Caco-2 (cell line): ENCODE measurements around the gene SLC2A11. TPM values are rescaled to one million over a fixed set of nuclear protein-coding genes. Genes with fewer than 3 reads are reported as not detected.

Source experiments
- BruUV-seq: library from RNA; stranded (reverse); fragments of 400-500 nt; replicated peaks from 2 replicates; lab custom pipeline; 2021; lab: Mats Ljungman, UMichigan
- CTCF ChIA-PET: fragments of 300-600 bp; sonication (Branson Sonifier 250); formaldehyde crosslinking; loops from one replicate; lab custom pipeline; 2022; ENCODE audit warnings: antibody characterized with exemption; lab: Charles Lee
- POLR2A ChIA-PET: fragments of 300-600 bp; sonication (Branson Sonifier 250); formaldehyde crosslinking; loops from one replicate; lab custom pipeline; 2022; ENCODE audit warnings: antibody characterized with exemption; lab: Charles Lee
- DNase-seq, 2 experiments: peaks; one replicate each; pipeline versions ENCODE4 v3.0.0 to v3.0.0-alpha.2; 2020 to 2022
- H3K27me3 ChIP-seq: replicated peaks from 2 replicates; pipeline ENCODE4 v1.6.0; 2011; ENCODE audit warnings: low read length; ENCODE audit not compliant: control insufficient read depth, insufficient read depth
- H3K36me3 ChIP-seq: 2 replicates; pipeline ENCODE4 v1.5.1; 2011; ENCODE audit warnings: low read length; ENCODE audit not compliant: control insufficient read depth, insufficient read depth
- H3K4me1 ChIP-seq: fragments of 250-450 bp; sonication (Bioruptor Pico); 2 replicates; pipeline ENCODE4 v1.5.1; 2020; ENCODE audit warnings: mild to moderate bottlenecking
- H3K4me3 ChIP-seq: 2 replicates; pipeline ENCODE4 v1.5.1; 2011; ENCODE audit warnings: low read depth, mild to moderate bottlenecking, control low read depth, low read length
- H3K9me3 ChIP-seq: fragments of 250-450 bp; sonication (Bioruptor Pico); 2 replicates; pipeline ENCODE4 v1.5.1; 2020; ENCODE audit warnings: mild to moderate bottlenecking, moderate library complexity
- H3K27ac Mint-ChIP-seq: one replicate; pipeline ENCODE4 v1.8.0; 2022; ENCODE audit warnings: mixed read lengths; ENCODE audit not compliant: unreplicated experiment
- H3K27me3 Mint-ChIP-seq: one replicate; pipeline ENCODE4 v1.8.0; 2022; ENCODE audit warnings: mixed read lengths; ENCODE audit not compliant: insufficient read depth, unreplicated experiment
- H3K36me3 Mint-ChIP-seq: one replicate; pipeline ENCODE4 v1.8.0; 2022; ENCODE audit warnings: mild to moderate bottlenecking, mixed read lengths; ENCODE audit not compliant: insufficient read depth, unreplicated experiment
- H3K4me1 Mint-ChIP-seq: one replicate; pipeline ENCODE4 v1.8.0; 2022; ENCODE audit warnings: low read depth, mixed read lengths; ENCODE audit not compliant: unreplicated experiment
- H3K4me3 Mint-ChIP-seq: one replicate; pipeline ENCODE4 v1.8.0; 2022; ENCODE audit warnings: mild to moderate bottlenecking, moderate library complexity, mixed read lengths; ENCODE audit not compliant: unreplicated experiment
- H3K9me3 Mint-ChIP-seq: one replicate; pipeline ENCODE4 v1.8.0; 2022; ENCODE audit warnings: mixed read lengths; ENCODE audit not compliant: unreplicated experiment
- CTCF ChIP-seq, 2 experiments: fragments of 200-600 bp in 1 of 2; IDR thresholded peaks; 1 replicate in 1 of 2; 2 replicates in 1 of 2; pipeline versions ENCODE4 v1.5.1 to v1.8.0; 2011 to 2022; ENCODE audit warnings: antibody characterized with exemption in 1 of 2, control low read depth in 1 of 2, inconsistent platforms in 1 of 2, low read depth in 1 of 2, low read length in 1 of 2, mild to moderate bottlenecking in 1 of 2, moderate library complexity in 1 of 2; ENCODE audit not compliant: insufficient read depth in 1 of 2, severe bottlenecking in 1 of 2, unreplicated experiment in 1 of 2
- intact Hi-C: fragments of 100-400 bp; cut with micrococcal nuclease; formaldehyde crosslinking; loops from one replicate; pipeline ENCODE4 v1.10.0; 2022; ENCODE audit not compliant: unreplicated experiment
- total RNA-seq: library from RNA; stranded (reverse); gene quantifications from 2 replicates; pipeline ENCODE4 v1.2.3, GENCODE V29; 2022

The SLC2A11 gene
- total RNA-seq, 1 experiment from 2014 or later: 32.4 TPM

DNA sequence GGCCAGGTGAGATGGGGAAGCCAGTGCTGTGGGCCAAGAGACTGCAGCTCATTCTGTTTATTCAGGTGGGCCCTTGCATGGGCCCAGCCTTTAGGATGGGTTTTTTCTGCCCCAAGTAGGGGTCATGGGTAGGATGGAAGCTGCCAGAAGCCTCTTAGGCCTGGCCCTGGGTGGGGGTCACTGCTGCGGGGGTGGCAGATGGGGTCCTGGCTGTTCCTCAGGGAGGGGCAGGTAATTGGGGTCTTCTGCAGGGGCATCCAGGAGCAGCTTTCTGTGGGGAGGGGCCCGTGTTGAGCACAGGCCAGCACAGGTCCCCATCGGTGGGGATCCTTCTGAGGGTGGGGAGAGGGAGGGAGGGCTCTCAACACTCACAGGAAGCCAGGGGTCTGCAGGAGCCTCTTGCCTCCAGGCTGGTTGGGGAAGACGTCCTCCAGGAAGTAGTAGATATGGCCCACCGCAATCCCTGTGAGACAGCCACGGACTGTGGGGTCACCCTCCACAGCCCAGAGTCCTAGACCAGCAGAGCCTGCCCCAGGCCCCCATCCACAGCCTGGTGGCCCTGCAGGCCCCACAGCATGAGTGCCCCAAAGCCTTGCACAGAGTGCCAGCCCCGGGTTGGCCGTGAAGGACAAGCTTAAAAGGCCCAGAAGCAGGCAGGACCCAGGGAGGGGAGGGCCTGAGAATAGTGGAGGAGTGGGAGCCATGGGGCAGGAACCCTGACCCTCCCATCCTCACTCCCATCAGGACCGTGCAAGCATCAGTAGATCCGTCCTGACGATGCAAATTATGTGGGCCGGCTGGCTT, 20.8 kb upstream of the SLC2A11 start:
- Mint-ChIP-seq H3K27ac (no peak overlapping the region), H3K4me3 (peak overlapping the region; percentile 95), H3K36me3 (peaks cover 53% of the 10 kb centered on the region), H3K4me1 (peaks cover 7% of the 10 kb centered on the region), H3K9me3 (no peaks in the 10 kb centered on the region), H3K27me3 (no peaks in the 10 kb centered on the region)
- Histone ChIP-seq H3K36me3 (peaks cover 3% of the 10 kb centered on the region), H3K9me3 (no peaks in the 10 kb centered on the region), H3K27me3 (no peaks in the 10 kb centered on the region), H3K4me1 (no peaks in the 10 kb centered on the region), H3K4me3 (no peak overlapping the region)
- intact Hi-C loops: no loop called here
- no TSS peak for BruUV-seq
- ChIA-PET POLR2A (no interaction called here), CTCF (no interaction called here)
- DNase-seq: no peak
- no peak for TF ChIP-seq CTCF (IDR thresholded peaks at IDR 0.05; ENCODE audit: insufficient read depth in 1 of 2, low read depth in 1 of 2, low read length in 1 of 2, severe bottlenecking in 1 of 2, unreplicated experiment in 1 of 2)

DNA sequence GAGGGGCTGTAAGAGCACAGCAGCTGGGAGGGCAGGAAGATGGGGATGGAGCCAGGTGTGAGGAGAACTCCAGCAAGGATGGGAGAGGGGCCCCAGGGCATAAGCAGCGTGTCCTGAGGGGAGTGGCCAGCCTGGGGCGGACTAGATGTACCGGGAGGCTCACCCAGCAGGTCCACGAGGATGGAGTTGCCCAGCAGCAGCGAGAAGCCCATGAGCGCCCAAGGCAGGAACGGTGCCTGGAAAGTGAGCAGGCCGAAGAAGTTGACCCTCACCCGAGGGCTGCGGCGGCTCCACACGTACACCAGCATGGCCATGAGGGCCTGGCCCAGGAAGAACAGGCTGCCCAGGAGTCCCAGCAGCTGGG, 20.2 kb upstream of the SLC2A11 start:
- ChIA-PET POLR2A (no interaction called here), CTCF (no interaction called here)
- Histone ChIP-seq H3K4me3 (no peak overlapping the region; the same call in 1 of the 2 replicates), H3K27me3 (no peaks in the 10 kb centered on the region), H3K4me1 (no peaks in the 10 kb centered on the region), H3K36me3 (peaks cover under 1% of the 10 kb centered on the region), H3K9me3 (no peaks in the 10 kb centered on the region)
- H3K4me3 Mint-ChIP-seq: peak overlapping the region; percentile 95
- no peak for DNase-seq
- H3K36me3 Mint-ChIP-seq: peaks cover 47% of the 10 kb centered on the region
- H3K9me3 Mint-ChIP-seq: no peaks in the 10 kb centered on the region
- no peak overlapping the region for H3K27ac Mint-ChIP-seq
- H3K4me1 Mint-ChIP-seq: peaks cover 7% of the 10 kb centered on the region
- intact Hi-C loops: no loop called here
- no TSS peak for BruUV-seq
- no peaks in the 10 kb centered on the region for H3K27me3 Mint-ChIP-seq
- no peak for TF ChIP-seq CTCF (IDR thresholded peaks at IDR 0.05; ENCODE audit: insufficient read depth in 1 of 2, low read depth in 1 of 2, low read length in 1 of 2, severe bottlenecking in 1 of 2, unreplicated experiment in 1 of 2)

- H3K4me1 ChIP-seq: no peaks in the 10 kb centered on the region
- peaks cover 7% of the 10 kb centered on the region for H3K4me1 Mint-ChIP-seq
- H3K36me3 ChIP-seq: no peaks in the 10 kb centered on the region; the same call in none of the 2 replicates
- H3K9me3 Mint-ChIP-seq: no peaks in the 10 kb centered on the region
- H3K4me3 Mint-ChIP-seq: peak overlapping the region; percentile 95
- CTCF ChIA-PET: no interaction called here
- H3K9me3 ChIP-seq: no peaks in the 10 kb centered on the region
- no peak for TF ChIP-seq CTCF (IDR thresholded peaks at IDR 0.05; ENCODE audit: insufficient read depth in 1 of 2, low read depth in 1 of 2, low read length in 1 of 2, severe bottlenecking in 1 of 2, unreplicated experiment in 1 of 2)
- H3K27me3 Mint-ChIP-seq: no peaks in the 10 kb centered on the region
- no peak for DNase-seq
- H3K27ac Mint-ChIP-seq: peak overlapping the region; percentile 100
- H3K36me3 Mint-ChIP-seq: peaks cover 47% of the 10 kb centered on the region
- H3K4me3 ChIP-seq: peak overlapping the region; percentile 71
- BruUV-seq: TSS peak; percentile 53
- no peaks in the 10 kb centered on the region for H3K27me3 ChIP-seq
- intact Hi-C loops: loop anchor here (2.0 kb wide), 1 partner anchor 67 kb away; no protein-coding TSS in a partner anchor
- POLR2A ChIA-PET: no interaction called here
Measured at GRCh38 chr22:23837911-23838680, 19.6 kb upstream of the SLC2A11 start.
